ENCODE measurements around the gene RBM23. TPM values are rescaled to one million over a fixed set of nuclear protein-coding genes. Genes with fewer than 3 reads are reported as not detected.
"Not testable (repeated sequence)": the region's sequence is repeated elsewhere in the genome, so short reads cannot be mapped to it uniquely, and the experiment has no call there.

The RBM23 gene
- polyA plus RNA-seq, 3 donors, result 76.7 to 89.7 (median 85.7) TPM

DNA sequence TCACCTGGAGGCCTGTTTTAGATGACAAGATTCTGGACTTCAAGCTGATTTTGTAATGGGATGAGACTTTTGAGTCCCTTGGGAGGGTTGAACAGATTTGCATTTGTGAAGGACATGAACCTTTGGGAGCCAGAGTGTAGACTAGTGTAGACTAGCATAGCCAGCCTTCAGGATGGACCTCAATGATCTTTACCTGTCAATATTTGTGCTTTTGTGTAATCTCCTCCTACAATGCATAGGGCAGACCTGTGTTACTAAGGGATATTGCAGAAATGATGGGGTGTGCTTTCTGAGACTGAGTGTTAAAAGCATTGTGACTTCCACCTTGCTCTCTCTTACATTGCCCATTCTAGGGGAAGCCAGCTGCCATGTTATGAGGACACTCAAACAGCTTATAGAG lies 57.3 kb downstream of the RBM23 start:
- intact Hi-C loops (cut with micrococcal nuclease), result no loop called here
- H3K9ac ChIP-seq (ENCODE audit: insufficient read depth, low read length, poor library complexity, severe bottlenecking), result no peak overlapping the region
- Mint-ChIP-seq H3K4me3 (no peak overlapping the region), H3K9me3 (peaks cover 0 to 11% (median 2%) of the 10 kb centered on the region in 7 donors), H3K27ac (no peak overlapping the region), H3K27me3 (ENCODE audit: low read depth in 3 of 3) (peaks cover 21 to 39% (median 28%) of the 10 kb centered on the region in 3 donors), H3K36me3 (no peaks in the 10 kb centered on the region), H3K4me1 (no peaks in the 10 kb centered on the region)
- H3K79me2 ChIP-seq (ENCODE audit: insufficient read depth, low read length), result no peaks in the 10 kb centered on the region
- H3K9me3 ChIP-seq (replicated peaks in 1 of 2; ENCODE audit: control insufficient read depth in 1 of 2, insufficient read depth in 1 of 2, low read length in 2 of 2), result peaks cover 0 to 4% of the 10 kb centered on the region in 2 donors
- no peak for DNase-seq
- no peak overlapping the region for H3K4me3 ChIP-seq (replicated peaks in 1 of 3; ENCODE audit: low read depth in 2 of 3, low read length in 3 of 3)
- H3K27ac ChIP-seq (ENCODE audit: low read depth in 1 of 2, low read length in 2 of 2), result no peak overlapping the region
- no peaks in the 10 kb centered on the region for H3K4me1 ChIP-seq (ENCODE audit: control insufficient read depth in 1 of 2, insufficient read depth in 2 of 2, low read length in 2 of 2)
- no peak overlapping the region for H3K4me2 ChIP-seq (replicated peaks; ENCODE audit: extremely low read depth, low read length, poor library complexity, severe bottlenecking)
- no peak overlapping the region for H2AFZ ChIP-seq (ENCODE audit: insufficient read depth, low read depth, low read length, poor library complexity, severe bottlenecking)
- H3K36me3 ChIP-seq (replicated peaks in 1 of 2; ENCODE audit: control insufficient read depth in 1 of 2, insufficient read depth in 2 of 2, low read length in 2 of 2), result no peaks in the 10 kb centered on the region
- H3K27me3 ChIP-seq (ENCODE audit: control insufficient read depth in 2 of 2, insufficient read depth in 2 of 2, low read length in 2 of 2), result peaks cover 0 to 2% of the 10 kb centered on the region in 2 donors
- H4K20me1 ChIP-seq (ENCODE audit: insufficient read depth, low read length), result no peaks in the 10 kb centered on the region
- TF ChIP-seq, protein P1, sequence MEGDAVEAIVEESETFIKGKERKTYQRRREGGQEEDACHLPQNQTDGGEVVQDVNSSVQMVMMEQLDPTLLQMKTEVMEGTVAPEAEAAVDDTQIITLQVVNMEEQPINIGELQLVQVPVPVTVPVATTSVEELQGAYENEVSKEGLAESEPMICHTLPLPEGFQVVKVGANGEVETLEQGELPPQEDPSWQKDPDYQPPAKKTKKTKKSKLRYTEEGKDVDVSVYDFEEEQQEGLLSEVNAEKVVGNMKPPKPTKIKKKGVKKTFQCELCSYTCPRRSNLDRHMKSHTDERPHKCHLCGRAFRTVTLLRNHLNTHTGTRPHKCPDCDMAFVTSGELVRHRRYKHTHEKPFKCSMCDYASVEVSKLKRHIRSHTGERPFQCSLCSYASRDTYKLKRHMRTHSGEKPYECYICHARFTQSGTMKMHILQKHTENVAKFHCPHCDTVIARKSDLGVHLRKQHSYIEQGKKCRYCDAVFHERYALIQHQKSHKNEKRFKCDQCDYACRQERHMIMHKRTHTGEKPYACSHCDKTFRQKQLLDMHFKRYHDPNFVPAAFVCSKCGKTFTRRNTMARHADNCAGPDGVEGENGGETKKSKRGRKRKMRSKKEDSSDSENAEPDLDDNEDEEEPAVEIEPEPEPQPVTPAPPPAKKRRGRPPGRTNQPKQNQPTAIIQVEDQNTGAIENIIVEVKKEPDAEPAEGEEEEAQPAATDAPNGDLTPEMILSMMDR (IDR thresholded peaks at IDR 0.05), result no peak

DNA sequence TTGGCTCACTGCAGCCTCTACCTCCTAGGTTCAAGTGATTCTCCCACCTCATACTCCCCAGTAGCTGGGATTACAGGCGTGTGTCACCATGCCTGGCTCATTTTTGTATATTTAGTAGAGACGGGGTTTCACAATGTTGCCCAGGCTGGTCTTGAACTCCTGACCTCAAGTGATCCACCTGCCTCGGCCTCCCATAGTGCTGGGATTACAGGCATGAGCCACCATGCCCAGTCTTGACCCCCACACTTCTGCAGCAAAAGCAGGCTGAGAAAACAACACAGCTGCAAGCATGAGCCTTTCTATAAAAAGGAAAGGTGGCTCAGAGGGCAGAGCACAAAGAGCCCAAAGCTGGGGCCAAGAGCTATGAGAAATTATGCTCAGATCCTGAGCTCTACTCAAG lies 58.6 kb downstream of the RBM23 start:
- H3K36me3 Mint-ChIP-seq; H3K4me2 ChIP-seq (replicated peaks; ENCODE audit: extremely low read depth, low read length, poor library complexity, severe bottlenecking); H3K79me2 ChIP-seq (ENCODE audit: insufficient read depth, low read length); H3K27ac ChIP-seq (ENCODE audit: low read depth in 1 of 2, low read length in 2 of 2); H2AFZ ChIP-seq (ENCODE audit: insufficient read depth, low read depth, low read length, poor library complexity, severe bottlenecking); H3K27ac Mint-ChIP-seq; H3K4me3 Mint-ChIP-seq; H3K9ac ChIP-seq (ENCODE audit: insufficient read depth, low read length, poor library complexity, severe bottlenecking); H3K9me3 ChIP-seq (replicated peaks in 1 of 2; ENCODE audit: control insufficient read depth in 1 of 2, insufficient read depth in 1 of 2, low read length in 2 of 2); H3K4me1 ChIP-seq (ENCODE audit: control insufficient read depth in 1 of 2, insufficient read depth in 2 of 2, low read length in 2 of 2); H4K20me1 ChIP-seq (ENCODE audit: insufficient read depth, low read length); H3K4me3 ChIP-seq (replicated peaks in 1 of 3; ENCODE audit: low read depth in 2 of 3, low read length in 3 of 3); H3K27me3 ChIP-seq (ENCODE audit: control insufficient read depth in 2 of 2, insufficient read depth in 2 of 2, low read length in 2 of 2); DNase-seq; intact Hi-C loops (cut with micrococcal nuclease); H3K4me1 Mint-ChIP-seq; H3K36me3 ChIP-seq (replicated peaks in 1 of 2; ENCODE audit: control insufficient read depth in 1 of 2, insufficient read depth in 2 of 2, low read length in 2 of 2): not testable (repeated sequence)
- peaks cover 21 to 41% (median 29%) of the 10 kb centered on the region in 3 donors for H3K27me3 Mint-ChIP-seq (ENCODE audit: low read depth in 3 of 3)
- peaks cover 0 to 12% (median 2%) of the 10 kb centered on the region in 7 donors for H3K9me3 Mint-ChIP-seq
- 100% methylated on average over 1 of the region's 3 CpGs for WGBS (ENCODE audit: insufficient coverage)

Measured in CD14-positive monocyte (primary cell).